ENCODE data around the gene IFNG-AS1.

Gene IFNG-AS1

GRCh38 chr12:68040450-68041075 is 51.3 kb downstream of the IFNG-AS1 start:
- peak; percentile 75 to 83 for DNase-seq

GRCh38 chr12:68042212-68042699 is 53.0 kb downstream of the IFNG-AS1 start:
- DNase-seq, result no peak

- no peak for DNase-seq
Observed at GRCh38 chr12:68043435-68043834, 54.2 kb downstream of the IFNG-AS1 start.

- no peak for DNase-seq
Observed at GRCh38 chr12:68048648-68049297, 59.5 kb downstream of the IFNG-AS1 start.

- no peak for DNase-seq
Observed at GRCh38 chr12:68056300-68056699, 67.1 kb downstream of the IFNG-AS1 start.

GRCh38 chr12:68063900-68064590 is 74.8 kb downstream of the IFNG-AS1 start:
- no peak for DNase-seq

- DNase-seq, result no peak
Observed at GRCh38 chr12:68065163-68065562, 75.9 kb downstream of the IFNG-AS1 start.

- DNase-seq, result no peak
Observed at GRCh38 chr12:68065687-68066086, 76.4 kb downstream of the IFNG-AS1 start.

GRCh38 chr12:68067762-68068376 is 78.6 kb downstream of the IFNG-AS1 start:
- DNase-seq, result no peak

- no peak for DNase-seq
Observed at GRCh38 chr12:68069275-68069674, 80.0 kb downstream of the IFNG-AS1 start.
